OCI-LY3 (cell line): ENCODE results near the gene PTPN5.
"Not testable (repeated sequence)": the region's sequence is repeated elsewhere in the genome, so short reads cannot be mapped to it uniquely, and the experiment has no call there.

Experiments
- CTCF ChIP-seq: fragments of 200-600, 300-600 bp; sonication (generic); IDR thresholded peaks from 2 replicates; pipeline ENCODE4 v1.5.1; 2014; ENCODE audit warnings: antibody characterized with exemption, low read length, low read depth
- EZH2phosphoT487 ChIP-seq: fragments of 200-600 bp; shearing (Covaris generic); IDR thresholded peaks from 2 replicates; pipeline ENCODE4 v1.6.1; 2018; ENCODE audit warnings: antibody characterized with exemption, mixed run types, low read depth

- TF ChIP-seq CTCF, EZH2phosphoT487: not testable (repeated sequence)
Measured at GRCh38 chr11:18691467-18692140, 100.0 kb downstream of the PTPN5 start.
